A549 (cell line): ENCODE measurements around the gene CXCL17. TPM values are rescaled to one million over a fixed set of nuclear protein-coding genes. Genes with fewer than 3 reads are reported as not detected.

Experiments used
- ATAC-seq, 2 experiments: fragments of 200-7000 bp in 1 of 2; fragments of >200 bp in 1 of 2; cut with Nextera tagmentation in 1 of 2; cut with Tn5 transposase in 1 of 2; 3 replicates each; pipeline versions ENCODE4 v1.8.0 to v1.9.1; 2018 to 2020; ENCODE audit warnings: mild to moderate bottlenecking in 1 of 2, moderate library complexity in 1 of 2
- CTCF ChIA-PET: fragments of 300-600 bp; sonication (Branson Sonifier 250); formaldehyde crosslinking; extraction: SDS; loops from one replicate; lab custom pipeline; 2021; ENCODE audit warnings: antibody characterized with exemption, inconsistent platforms; lab: Yijun Ruan, JAX
- POLR2A ChIA-PET: fragments of 350-600 bp; formaldehyde crosslinking; extraction: SDS; loops from one replicate; lab custom pipeline; 2021; ENCODE audit warnings: antibody characterized with exemption, inconsistent platforms; lab: Yijun Ruan, JAX
- DNase-seq, 2 experiments: peaks; one replicate each; pipeline versions ENCODE4 v3.0.0 to v3.0.0-alpha.2; 2011 to 2016; ENCODE audit warnings: low read depth in 1 of 2, low spot score in 1 of 2
- FAIRE-seq: peaks from 2 replicates; lab custom pipeline; 2011; peaks lifted over from hg19 to GRCh38; lab: Jason Lieb, UNC
- H3K27ac ChIP-seq, 2 experiments: fragments of >200 bp; sonication (Bioruptor Twin); formaldehyde crosslinking; 3 replicates each; pipeline ENCODE4 v1.5.1; 2016 to 2017
- H3K4me1 ChIP-seq: fragments of >200 bp; sonication (Bioruptor Twin); formaldehyde crosslinking; 3 replicates; pipeline ENCODE4 v1.6.1; 2016
- H3K4me2 ChIP-seq: fragments of >200 bp; sonication (Bioruptor Twin); formaldehyde crosslinking; 3 replicates; pipeline ENCODE4 v1.6.1; 2016
- H3K4me3 ChIP-seq: fragments of >200 bp; sonication (Bioruptor Twin); formaldehyde crosslinking; 3 replicates; pipeline ENCODE4 v1.5.1; 2016
- H3K9me3 ChIP-seq: fragments of >200 bp; sonication (Bioruptor Twin); formaldehyde crosslinking; 3 replicates; pipeline ENCODE4 v1.6.1; 2016
- CBX2 ChIP-seq: fragments of 200-600 bp; sonication (generic); IDR thresholded peaks from 2 replicates; pipeline ENCODE4 v1.6.1; 2016; ENCODE audit warnings: low read depth, mild to moderate bottlenecking, borderline replicate concordance
- EHMT2 ChIP-seq: fragments of 200-600 bp; sonication (generic); IDR thresholded peaks from 2 replicates; pipeline ENCODE4 v1.6.1; 2016; ENCODE audit warnings: antibody characterized with exemption, low read depth, mild to moderate bottlenecking, moderate library complexity
- EP300 ChIP-seq, 2 experiments: fragments of >200 bp; sonication (Bioruptor Twin); formaldehyde crosslinking; IDR thresholded peaks; 2 replicates in 1 of 2; 3 replicates in 1 of 2; pipeline ENCODE4 v1.6.1; 2016 to 2017
- ESRRA ChIP-seq: fragments of 150-350 bp; IDR thresholded peaks from 2 replicates; pipeline ENCODE4 v1.6.1; 2014; ENCODE audit warnings: mild to moderate bottlenecking, low read length, borderline replicate concordance
- FOSL2 ChIP-seq, 2 experiments: fragments of 450-650 bp in 1 of 2; fragments of >200 bp in 1 of 2; sonication (Bioruptor Twin) in 1 of 2; formaldehyde crosslinking; IDR thresholded peaks; 2 replicates each; pipeline versions ENCODE4 v1.5.0 to v1.6.1; 2016 to 2020; ENCODE audit warnings: mild to moderate bottlenecking in 1 of 2, moderate library complexity in 1 of 2
- GATA3 ChIP-seq: IDR thresholded peaks from 2 replicates; pipeline ENCODE4 v1.6.1; 2012; ENCODE audit warnings: borderline replicate concordance
- JUN ChIP-seq, 2 experiments: fragments of >200 bp; sonication (Bioruptor Twin); formaldehyde crosslinking; IDR thresholded peaks; 2 replicates in 1 of 2; 3 replicates in 1 of 2; pipeline ENCODE4 v1.6.1; 2016 to 2017
- JUNB ChIP-seq: fragments of >200 bp; sonication (Bioruptor Twin); formaldehyde crosslinking; IDR thresholded peaks from 2 replicates; pipeline ENCODE4 v1.6.1; 2016
- KDM1A ChIP-seq: fragments of 200-600 bp; sonication (generic); IDR thresholded peaks from 2 replicates; pipeline ENCODE4 v1.6.1; 2016; ENCODE audit warnings: low read depth, mild to moderate bottlenecking
- NR3C1 ChIP-seq: fragments of >200 bp; sonication (Bioruptor Twin); formaldehyde crosslinking; IDR thresholded peaks from 3 replicates; pipeline ENCODE4 v1.6.1; 2017
- RARB ChIP-seq: fragments of 250-450 bp; sonication (Bioruptor Pico); IDR thresholded peaks from 2 replicates; pipeline ENCODE4 v1.8.0; 2021; ENCODE audit warnings: mild to moderate bottlenecking, moderate library complexity
- RCOR1 ChIP-seq: fragments of 150-350 bp; IDR thresholded peaks from 2 replicates; pipeline ENCODE4 v1.6.1; 2014; ENCODE audit warnings: antibody characterized with exemption, low read length, low read depth
- WGBS: methylation state at CpG from one replicate; pipeline ENCODE4 v1.1.6; 2017; ENCODE audit errors: missing lambda C conversion rate; 5-methylcytosine and 5-hydroxymethylcytosine counted together
- polyA plus RNA-seq, 4 experiments: library from polyadenylated mRNA; depleted of rRNA in 3 of 4; stranded (reverse); fragments of >200 nt; fragmentation: RNase III in 1 of 4; extraction: RNeasy Plus Mini Kit Qiagen cat#74134 plus additional on column Dnase treatment in 1 of 4; gene quantifications; 2 replicates in 3 of 4; 3 replicates in 1 of 4; pipeline ENCODE4 v1.2.3, GENCODE V29; 2011 to 2017
- TF ChIP-seq, protein P1 (sequence below): fragments of >200 bp; sonication (Bioruptor Twin); formaldehyde crosslinking; IDR thresholded peaks from 3 replicates; pipeline ENCODE4 v1.5.1; 2016
- TF ChIP-seq, protein P2 (sequence below): fragments of >200 bp; sonication (Bioruptor Twin); formaldehyde crosslinking; IDR thresholded peaks from 2 replicates; pipeline ENCODE4 v1.6.1; 2016
- TF ChIP-seq, protein P3 (sequence below): fragments of 450-650 bp; IDR thresholded peaks from 2 replicates; pipeline ENCODE4 v1.6.1; 2014; ENCODE audit warnings: antibody characterized with exemption
- TF ChIP-seq, protein P4 (sequence below): IDR thresholded peaks from 2 replicates; pipeline ENCODE4 v1.6.1; 2012
- TF ChIP-seq, protein P5 (sequence below): fragments of 250-450 bp; sonication (Bioruptor Pico); IDR thresholded peaks from 2 replicates; pipeline ENCODE4 v1.5.0; 2021; ENCODE audit warnings: mild to moderate bottlenecking, moderate library complexity, borderline replicate concordance

Gene CXCL17
- polyA plus RNA-seq, 2 of the 4 experiments (the other 2 are of a cell fraction), result 0.14 TPM; not detected in 1

DNA sequence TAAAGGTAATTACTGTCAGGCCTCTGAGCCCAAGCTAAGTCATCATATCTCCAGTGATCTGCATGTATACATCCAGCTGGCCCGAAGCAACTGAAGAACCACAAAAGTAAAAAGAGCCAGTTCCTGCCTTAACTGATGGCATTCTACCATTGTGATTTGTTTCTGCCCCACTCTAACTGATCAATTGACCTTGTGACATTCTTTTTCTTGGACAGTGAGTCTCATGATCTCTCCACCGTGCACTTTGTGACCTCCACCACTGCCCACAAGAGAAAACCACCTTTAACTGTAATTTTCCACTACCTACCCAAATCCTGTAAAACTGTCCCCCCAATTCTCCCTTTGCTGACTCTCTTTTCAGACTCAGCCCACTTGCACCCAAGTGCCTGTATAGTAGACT lies 17.2 kb upstream of the CXCL17 start:
- Histone ChIP-seq H3K4me2 (no peak overlapping the region), H3K9me3 (no peaks in the 10 kb centered on the region), H3K4me3 (no peak overlapping the region), H3K4me1 (peaks cover 12% of the 10 kb centered on the region), H3K27ac (no peak overlapping the region)
- ATAC-seq, result no peak
- FAIRE-seq, result no peak
- ChIA-PET POLR2A (no interaction called here), CTCF (interaction anchor here (1.0 to 6.2 kb wide), 8 partner anchors 9 to 137 kb away, joined by 4 to 65 read pairs (median 6); partner anchors contain the start of gene CEACAM1)
- TF ChIP-seq, protein P1, sequence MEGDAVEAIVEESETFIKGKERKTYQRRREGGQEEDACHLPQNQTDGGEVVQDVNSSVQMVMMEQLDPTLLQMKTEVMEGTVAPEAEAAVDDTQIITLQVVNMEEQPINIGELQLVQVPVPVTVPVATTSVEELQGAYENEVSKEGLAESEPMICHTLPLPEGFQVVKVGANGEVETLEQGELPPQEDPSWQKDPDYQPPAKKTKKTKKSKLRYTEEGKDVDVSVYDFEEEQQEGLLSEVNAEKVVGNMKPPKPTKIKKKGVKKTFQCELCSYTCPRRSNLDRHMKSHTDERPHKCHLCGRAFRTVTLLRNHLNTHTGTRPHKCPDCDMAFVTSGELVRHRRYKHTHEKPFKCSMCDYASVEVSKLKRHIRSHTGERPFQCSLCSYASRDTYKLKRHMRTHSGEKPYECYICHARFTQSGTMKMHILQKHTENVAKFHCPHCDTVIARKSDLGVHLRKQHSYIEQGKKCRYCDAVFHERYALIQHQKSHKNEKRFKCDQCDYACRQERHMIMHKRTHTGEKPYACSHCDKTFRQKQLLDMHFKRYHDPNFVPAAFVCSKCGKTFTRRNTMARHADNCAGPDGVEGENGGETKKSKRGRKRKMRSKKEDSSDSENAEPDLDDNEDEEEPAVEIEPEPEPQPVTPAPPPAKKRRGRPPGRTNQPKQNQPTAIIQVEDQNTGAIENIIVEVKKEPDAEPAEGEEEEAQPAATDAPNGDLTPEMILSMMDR, result no peak
- TF ChIP-seq, protein P2, sequence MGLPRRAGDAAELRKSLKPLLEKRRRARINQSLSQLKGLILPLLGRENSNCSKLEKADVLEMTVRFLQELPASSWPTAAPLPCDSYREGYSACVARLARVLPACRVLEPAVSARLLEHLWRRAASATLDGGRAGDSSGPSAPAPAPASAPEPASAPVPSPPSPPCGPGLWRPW, result no peak
- TF ChIP-seq RARB (CRISPR knock-in tag) (no peak), NR3C1 (no peak), RCOR1 (no peak), ESRRA (no peak), JUNB (no peak), EHMT2 (no peak)
- TF ChIP-seq, protein P3, sequence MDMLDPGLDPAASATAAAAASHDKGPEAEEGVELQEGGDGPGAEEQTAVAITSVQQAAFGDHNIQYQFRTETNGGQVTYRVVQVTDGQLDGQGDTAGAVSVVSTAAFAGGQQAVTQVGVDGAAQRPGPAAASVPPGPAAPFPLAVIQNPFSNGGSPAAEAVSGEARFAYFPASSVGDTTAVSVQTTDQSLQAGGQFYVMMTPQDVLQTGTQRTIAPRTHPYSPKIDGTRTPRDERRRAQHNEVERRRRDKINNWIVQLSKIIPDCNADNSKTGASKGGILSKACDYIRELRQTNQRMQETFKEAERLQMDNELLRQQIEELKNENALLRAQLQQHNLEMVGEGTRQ, result no peak
- TF ChIP-seq, protein P4, sequence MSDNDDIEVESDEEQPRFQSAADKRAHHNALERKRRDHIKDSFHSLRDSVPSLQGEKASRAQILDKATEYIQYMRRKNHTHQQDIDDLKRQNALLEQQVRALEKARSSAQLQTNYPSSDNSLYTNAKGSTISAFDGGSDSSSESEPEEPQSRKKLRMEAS, result no peak
- TF ChIP-seq, protein P5, sequence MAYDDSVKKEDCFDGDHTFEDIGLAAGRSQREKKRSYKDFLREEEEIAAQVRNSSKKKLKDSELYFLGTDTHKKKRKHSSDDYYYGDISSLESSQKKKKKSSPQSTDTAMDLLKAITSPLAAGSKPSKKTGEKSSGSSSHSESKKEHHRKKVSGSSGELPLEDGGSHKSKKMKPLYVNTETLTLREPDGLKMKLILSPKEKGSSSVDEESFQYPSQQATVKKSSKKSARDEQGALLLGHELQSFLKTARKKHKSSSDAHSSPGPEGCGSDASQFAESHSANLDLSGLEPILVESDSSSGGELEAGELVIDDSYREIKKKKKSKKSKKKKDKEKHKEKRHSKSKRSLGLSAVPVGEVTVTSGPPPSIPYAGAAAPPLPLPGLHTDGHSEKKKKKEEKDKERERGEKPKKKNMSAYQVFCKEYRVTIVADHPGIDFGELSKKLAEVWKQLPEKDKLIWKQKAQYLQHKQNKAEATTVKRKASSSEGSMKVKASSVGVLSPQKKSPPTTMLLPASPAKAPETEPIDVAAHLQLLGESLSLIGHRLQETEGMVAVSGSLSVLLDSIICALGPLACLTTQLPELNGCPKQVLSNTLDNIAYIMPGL (CRISPR knock-in tag), result no peak
- TF ChIP-seq, all 56 proteins: peak for 0
- DNase-seq, result no peak
- 67% methylated on average over 2 of the region's 2 CpGs for WGBS

DNA sequence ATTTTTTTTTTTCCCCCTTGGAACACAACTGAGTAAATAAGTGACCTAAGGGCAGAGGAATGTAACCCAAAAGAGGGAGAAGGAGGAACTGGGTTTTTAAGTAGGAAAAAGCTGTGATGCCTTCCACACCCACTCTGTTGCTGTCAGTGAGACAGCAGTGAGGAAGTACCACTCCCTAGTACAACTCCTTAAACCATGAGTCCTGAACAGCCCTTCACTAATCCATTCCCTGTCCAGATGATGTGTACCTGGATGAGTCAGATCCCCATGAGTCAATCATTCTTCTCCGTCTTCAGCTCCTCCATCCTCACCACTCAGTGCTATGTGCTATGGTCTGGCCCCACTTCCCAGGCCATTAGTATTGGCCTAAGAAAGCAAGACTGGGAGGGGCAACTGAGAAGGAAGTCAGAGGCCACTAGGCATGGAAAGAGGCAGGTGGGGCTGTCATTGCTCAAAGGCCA lies 12.9 kb upstream of the CXCL17 start:
- ATAC-seq (peak; percentile 83 to 87), DNase-seq (peak; percentile 70 to 83), FAIRE-seq (peak; percentile 94)
- TF ChIP-seq RCOR1, result no peak
- peak; percentile 65 for TF ChIP-seq FOSL2 (IDR thresholded peaks at IDR 0.05)
- TF ChIP-seq FOSL2 (CRISPR knock-in tag; IDR thresholded peaks at IDR 0.05), result peak; percentile 61
- TF ChIP-seq JUNB, result peak; percentile 48
- no peak for TF ChIP-seq KDM1A
- TF ChIP-seq EP300 (IDR thresholded peaks at IDR 0.05), result no peak
- TF ChIP-seq JUN (IDR thresholded peaks at IDR 0.05), result 0 out of 5 replicates have a peak, but pooled peaks of 1 of the 2 experiments have one; percentile 23
- no peak for TF ChIP-seq GATA3
- no peak for TF ChIP-seq CBX2
- 0 out of 2 replicates have a peak, but pooled peaks have one; percentile 32 for TF ChIP-seq EHMT2
- WGBS, result 0% methylated on average over 1 of the region's 1 CpG
- H3K9me3 ChIP-seq, result no peaks in the 10 kb centered on the region
- H3K4me2 ChIP-seq, result peak overlapping the region; percentile 40; the same call in 2 of the 3 replicates
- ChIA-PET CTCF (interaction anchor here (0.7 to 9.7 kb wide), 15 partner anchors 10 to 141 kb away, joined by 3 to 153 read pairs (median 9); partner anchors contain the start of genes CEACAM1 and CXCL17), POLR2A (interaction anchor here (1.2 kb wide), 1 partner anchor 11 kb away, joined by 4 read pairs; no protein-coding TSS in a partner anchor)
- no peak overlapping the region for H3K4me3 ChIP-seq
- H3K4me1 ChIP-seq, result peaks cover 12% of the 10 kb centered on the region
- no peak overlapping the region; a peak in 1 of 6 replicates for H3K27ac ChIP-seq
